K562 (cell line): ENCODE measurements around the gene C17orf75.

Experiments used
- CTCF ChIP-seq, 3 experiments: IDR thresholded peaks in 2 of 3; conservative IDR thresholded peaks in 1 of 3; 2 replicates each; pipeline ENCODE4 v1.5.1; 2011 to 2012; ENCODE audit warnings: low read length in 3 of 3, mild to moderate bottlenecking in 3 of 3, control low read depth in 2 of 3, improper control_type of control experiment in 1 of 3, inconsistent platforms in 1 of 3, low read depth in 1 of 3, mixed read lengths in 1 of 3, moderate library complexity in 1 of 3; ENCODE audit not compliant: insufficient read depth in 2 of 3
- GATAD2A ChIP-seq: fragments of 450-650 bp; IDR thresholded peaks from 2 replicates; pipeline ENCODE4 v1.6.1; 2017
- MTA1 ChIP-seq: fragments of 450-650 bp; IDR thresholded peaks from 2 replicates; pipeline ENCODE4 v1.6.1; 2017; ENCODE audit warnings: borderline replicate concordance
- MTA2 ChIP-seq: fragments of 450-650 bp; IDR thresholded peaks from 2 replicates; pipeline ENCODE4 v1.6.1; 2016; ENCODE audit warnings: low read depth
- NR2C2 ChIP-seq, 2 experiments: fragments of 200-800 bp in 1 of 2; sonication (Bioruptor generic) in 1 of 2; sonication (generic) in 1 of 2; formaldehyde crosslinking in 1 of 2; IDR thresholded peaks; 2 replicates each; pipeline versions ENCODE4 v1.6.1 to v1.8.0; 2016 to 2022; ENCODE audit warnings: mild to moderate bottlenecking in 1 of 2, missing compliant biosample characterization in 1 of 2, missing genetic modification characterization in 1 of 2, missing genetic modification reagents in 1 of 2
- NR4A1 ChIP-seq, 2 experiments: fragments of 250-450 bp in 1 of 2; fragments of 450-650 bp in 1 of 2; sonication (Bioruptor Pico) in 1 of 2; IDR thresholded peaks; 2 replicates each; pipeline versions ENCODE4 v1.4.0 to v1.6.1; 2016 to 2020; ENCODE audit warnings: mild to moderate bottlenecking in 2 of 2, missing compliant biosample characterization in 1 of 2, missing genetic modification characterization in 1 of 2, moderate library complexity in 1 of 2
- SREBF2 ChIP-seq: sonication (generic); formaldehyde crosslinking; IDR thresholded peaks from 2 replicates; pipeline ENCODE4 v1.4.0; 2020; ENCODE audit warnings: mild to moderate bottlenecking, missing genetic modification reagents
- TBP ChIP-seq: optimal IDR thresholded peaks from 2 replicates; pipeline ENCODE3; 2011; ENCODE audit warnings: low read depth, low read length, improper control_type of control experiment
- THAP7 ChIP-seq: fragments of 250-450 bp; sonication (Bioruptor Pico); IDR thresholded peaks from 2 replicates; pipeline ENCODE4 v1.5.0; 2021
- ZBED1 ChIP-seq: IDR thresholded peaks from 2 replicates; pipeline ENCODE4 v1.6.1; 2014
- ZNF174 ChIP-seq: fragments of 250-450 bp; sonication (Bioruptor Pico); IDR thresholded peaks from 2 replicates; pipeline ENCODE4 v1.4.0; 2020; ENCODE audit warnings: mild to moderate bottlenecking

GRCh38 chr17:32331243-32332040 is 10.5 kb downstream of the C17orf75 start:
- no peak for TF ChIP-seq NR4A1 (CRISPR knock-in tag; IDR thresholded peaks at IDR 0.05)
- no peak for TF ChIP-seq NR4A1 (tag; IDR thresholded peaks at IDR 0.05)
- no peak for TF ChIP-seq CTCF (IDR thresholded peaks at IDR 0.05 in 2 of 3, conservative IDR thresholded peaks at IDR 0.05 in 1 of 3; ENCODE audit: insufficient read depth in 2 of 3, low read depth in 1 of 3, low read length in 3 of 3)
- no peak for TF ChIP-seq MTA2
- no peak for TF ChIP-seq MTA1
- TF ChIP-seq GATAD2A: no peak
- no peak for TF ChIP-seq ZBED1
- TF ChIP-seq ZNF174 (CRISPR knock-in tag): no peak
- TF ChIP-seq TBP: no peak
- TF ChIP-seq NR2C2 (CRISPR knock-in tag; IDR thresholded peaks at IDR 0.05): no peak
- TF ChIP-seq NR2C2 (tag; IDR thresholded peaks at IDR 0.05): no peak
- TF ChIP-seq SREBF2: no peak
- TF ChIP-seq THAP7 (CRISPR knock-in tag): no peak
